GM12878 (cell line): Measurements from ENCODE around the gene SERINC5. TPM values are rescaled to one million over a fixed set of nuclear protein-coding genes. Genes with fewer than 3 reads are reported as not detected.

Experiments
- BCL11A ChIP-seq: IDR thresholded peaks from 2 replicates; pipeline ENCODE4 v1.6.1; 2011; ENCODE audit warnings: low read depth, low read length
- CBX3 ChIP-seq: fragments of 200-600 bp; sonication (generic); IDR thresholded peaks from 2 replicates; pipeline ENCODE4 v1.6.1; 2016; ENCODE audit warnings: low read depth, borderline replicate concordance
- CHD2 ChIP-seq: IDR thresholded peaks from 2 replicates; pipeline ENCODE4 v1.6.1; 2011; ENCODE audit warnings: low read depth, low read length, improper control_type of control experiment, borderline replicate concordance
- CREB1 ChIP-seq: IDR thresholded peaks from 2 replicates; pipeline ENCODE4 v1.6.1; 2012; ENCODE audit warnings: low read depth, mild to moderate bottlenecking, inconsistent platforms
- EED ChIP-seq: sonication (generic); IDR thresholded peaks from 2 replicates; pipeline ENCODE4 v1.6.1; 2016; ENCODE audit warnings: antibody characterized with exemption, low read depth
- EGR1 ChIP-seq, 2 experiments: IDR thresholded peaks; 1 replicate in 1 of 2; 2 replicates in 1 of 2; pipeline ENCODE4 v1.6.1; 2011 to 2012; ENCODE audit warnings: low read depth in 2 of 2, low read length in 2 of 2, borderline replicate concordance in 1 of 2, mild to moderate bottlenecking in 1 of 2, moderate library complexity in 1 of 2
- IRF4 ChIP-seq: IDR thresholded peaks from 2 replicates; pipeline ENCODE4 v1.6.1; 2011; ENCODE audit warnings: low read depth, low read length
- NFYA ChIP-seq: IDR thresholded peaks from 2 replicates; pipeline ENCODE4 v1.6.1; 2011; ENCODE audit warnings: low read depth, mild to moderate bottlenecking, low read length, improper control_type of control experiment, borderline replicate concordance
- NR2C1 ChIP-seq: fragments of 450-650 bp; IDR thresholded peaks from 2 replicates; pipeline ENCODE4 v1.6.1; 2017; ENCODE audit warnings: antibody characterized with exemption, mild to moderate bottlenecking, moderate library complexity
- PML ChIP-seq: IDR thresholded peaks from 2 replicates; pipeline ENCODE4 v1.6.1; 2012; ENCODE audit warnings: low read length, inconsistent platforms
- SIX5 ChIP-seq: IDR thresholded peaks from 2 replicates; pipeline ENCODE4 v1.6.1; 2011; ENCODE audit warnings: mild to moderate bottlenecking, low read depth, low read length, moderate library complexity; ENCODE audit not compliant: severe bottlenecking
- SPI1 ChIP-seq: IDR thresholded peaks from 2 replicates; pipeline ENCODE4 v1.6.1; 2011; ENCODE audit warnings: low read depth, mild to moderate bottlenecking, low read length, moderate library complexity, borderline replicate concordance; ENCODE audit not compliant: insufficient read depth
- SUPT20H ChIP-seq: IDR thresholded peaks from 2 replicates; pipeline ENCODE4 v1.6.1; 2011; ENCODE audit warnings: low read depth, mild to moderate bottlenecking, low read length, moderate library complexity, borderline replicate concordance; ENCODE audit not compliant: control insufficient read depth
- SUZ12 ChIP-seq: fragments of 200-600 bp; sonication (generic); IDR thresholded peaks from one replicate; pipeline ENCODE4 v1.6.1; 2018; ENCODE audit warnings: antibody characterized with exemption, mild to moderate bottlenecking; ENCODE audit not compliant: unreplicated experiment
- ZNF274 ChIP-seq: IDR thresholded peaks from one replicate; pipeline ENCODE4 v1.8.0; 2011; ENCODE audit not compliant: insufficient read length, insufficient read depth
- polyA plus RNA-seq, 11 experiments: library from polyadenylated mRNA; depleted of rRNA in 4 of 11; unstranded in 6 of 11; stranded (reverse) in 5 of 11; fragments of >200 nt; fragmentation: Nextera tagmentation in 4 of 11; fragmentation: Illumina TruSeq in 1 of 11; extraction: Ambion mirVana in 4 of 11; extraction: Trizol in 1 of 11; gene quantifications; 1 replicate in 1 of 11; 2 replicates in 10 of 11; pipeline versions ENCODE4 v1.2.1 to v1.2.3, GENCODE V29; 2011 to 2016; ENCODE audit warnings: inconsistent platforms in 2 of 11, missing spikeins in 2 of 11, low read depth in 1 of 11
- total RNA-seq, 4 experiments: library from RNA; depleted of rRNA in 3 of 4; stranded (reverse); fragments of >200 nt in 3 of 4; fragmentation: Illumina TruSeq in 1 of 4; extraction: Trizol in 1 of 4; gene quantifications; 2 replicates each; pipeline versions ENCODE4 v1.2.1 to v1.2.3, GENCODE V29; 2013 to 2021
- TF ChIP-seq, protein P1 (sequence below): IDR thresholded peaks from 2 replicates; pipeline ENCODE4 v1.6.1; 2012; ENCODE audit warnings: improper control_type of control experiment, low read depth, low read length; ENCODE audit not compliant: insufficient replicate concordance
- TF ChIP-seq, protein P2 (sequence below): fragments of 450-650 bp; IDR thresholded peaks from 2 replicates; pipeline ENCODE4 v1.6.1; 2018; ENCODE audit warnings: mild to moderate bottlenecking, low read depth, moderate library complexity; ENCODE audit not compliant: partially characterized antibody
- TF ChIP-seq, protein P3 (sequence below): fragments of 450-650 bp; IDR thresholded peaks from 2 replicates; pipeline ENCODE4 v1.6.1; 2017; ENCODE audit warnings: antibody characterized with exemption, mild to moderate bottlenecking, moderate library complexity
- TF ChIP-seq, protein P4 (sequence below): IDR thresholded peaks from 2 replicates; pipeline ENCODE4 v1.6.1; 2011; ENCODE audit warnings: mild to moderate bottlenecking, low read depth, low read length, moderate library complexity; ENCODE audit not compliant: insufficient replicate concordance

SERINC5 gene
- total and polyA plus RNA-seq, 10 of the 15 experiments (the other 5 are each of a cell fraction or from before 2014, with no cell fraction given): 0.66 to 7.0 (median 2.8) TPM

DNA sequence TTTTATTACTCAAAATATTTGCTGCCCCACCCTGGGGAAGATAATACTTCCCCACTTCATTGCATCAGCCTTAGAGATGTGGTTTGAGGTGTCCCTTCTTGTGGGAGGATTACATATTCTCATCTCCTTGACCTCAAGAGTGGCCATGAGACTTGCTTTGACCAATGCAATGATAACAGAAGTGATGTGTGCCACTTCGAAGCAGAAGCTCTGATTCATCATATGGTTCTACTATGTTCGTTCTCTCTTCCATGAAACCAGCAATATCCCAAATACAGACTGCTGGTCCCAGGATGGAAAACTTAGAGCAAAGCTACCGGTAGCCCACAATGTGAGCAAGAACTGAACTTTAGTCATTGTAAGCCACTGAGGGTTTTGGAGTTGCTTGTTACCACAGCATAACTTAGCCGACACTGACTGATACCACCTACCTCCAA is 128.7 kb downstream of the SERINC5 start (continued):
- TF ChIP-seq, protein P1, sequence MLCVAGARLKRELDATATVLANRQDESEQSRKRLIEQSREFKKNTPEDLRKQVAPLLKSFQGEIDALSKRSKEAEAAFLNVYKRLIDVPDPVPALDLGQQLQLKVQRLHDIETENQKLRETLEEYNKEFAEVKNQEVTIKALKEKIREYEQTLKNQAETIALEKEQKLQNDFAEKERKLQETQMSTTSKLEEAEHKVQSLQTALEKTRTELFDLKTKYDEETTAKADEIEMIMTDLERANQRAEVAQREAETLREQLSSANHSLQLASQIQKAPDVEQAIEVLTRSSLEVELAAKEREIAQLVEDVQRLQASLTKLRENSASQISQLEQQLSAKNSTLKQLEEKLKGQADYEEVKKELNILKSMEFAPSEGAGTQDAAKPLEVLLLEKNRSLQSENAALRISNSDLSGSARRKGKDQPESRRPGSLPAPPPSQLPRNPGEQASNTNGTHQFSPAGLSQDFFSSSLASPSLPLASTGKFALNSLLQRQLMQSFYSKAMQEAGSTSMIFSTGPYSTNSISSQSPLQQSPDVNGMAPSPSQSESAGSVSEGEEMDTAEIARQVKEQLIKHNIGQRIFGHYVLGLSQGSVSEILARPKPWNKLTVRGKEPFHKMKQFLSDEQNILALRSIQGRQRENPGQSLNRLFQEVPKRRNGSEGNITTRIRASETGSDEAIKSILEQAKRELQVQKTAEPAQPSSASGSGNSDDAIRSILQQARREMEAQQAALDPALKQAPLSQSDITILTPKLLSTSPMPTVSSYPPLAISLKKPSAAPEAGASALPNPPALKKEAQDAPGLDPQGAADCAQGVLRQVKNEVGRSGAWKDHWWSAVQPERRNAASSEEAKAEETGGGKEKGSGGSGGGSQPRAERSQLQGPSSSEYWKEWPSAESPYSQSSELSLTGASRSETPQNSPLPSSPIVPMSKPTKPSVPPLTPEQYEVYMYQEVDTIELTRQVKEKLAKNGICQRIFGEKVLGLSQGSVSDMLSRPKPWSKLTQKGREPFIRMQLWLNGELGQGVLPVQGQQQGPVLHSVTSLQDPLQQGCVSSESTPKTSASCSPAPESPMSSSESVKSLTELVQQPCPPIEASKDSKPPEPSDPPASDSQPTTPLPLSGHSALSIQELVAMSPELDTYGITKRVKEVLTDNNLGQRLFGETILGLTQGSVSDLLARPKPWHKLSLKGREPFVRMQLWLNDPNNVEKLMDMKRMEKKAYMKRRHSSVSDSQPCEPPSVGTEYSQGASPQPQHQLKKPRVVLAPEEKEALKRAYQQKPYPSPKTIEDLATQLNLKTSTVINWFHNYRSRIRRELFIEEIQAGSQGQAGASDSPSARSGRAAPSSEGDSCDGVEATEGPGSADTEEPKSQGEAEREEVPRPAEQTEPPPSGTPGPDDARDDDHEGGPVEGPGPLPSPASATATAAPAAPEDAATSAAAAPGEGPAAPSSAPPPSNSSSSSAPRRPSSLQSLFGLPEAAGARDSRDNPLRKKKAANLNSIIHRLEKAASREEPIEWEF: no peak
- TF ChIP-seq SUPT20H: no peak
- TF ChIP-seq IRF4: no peak
- TF ChIP-seq NR2C1: no peak
- TF ChIP-seq CREB1: 0 out of 2 replicates have a peak, but pooled peaks have one; percentile 36
- TF ChIP-seq, protein P2, sequence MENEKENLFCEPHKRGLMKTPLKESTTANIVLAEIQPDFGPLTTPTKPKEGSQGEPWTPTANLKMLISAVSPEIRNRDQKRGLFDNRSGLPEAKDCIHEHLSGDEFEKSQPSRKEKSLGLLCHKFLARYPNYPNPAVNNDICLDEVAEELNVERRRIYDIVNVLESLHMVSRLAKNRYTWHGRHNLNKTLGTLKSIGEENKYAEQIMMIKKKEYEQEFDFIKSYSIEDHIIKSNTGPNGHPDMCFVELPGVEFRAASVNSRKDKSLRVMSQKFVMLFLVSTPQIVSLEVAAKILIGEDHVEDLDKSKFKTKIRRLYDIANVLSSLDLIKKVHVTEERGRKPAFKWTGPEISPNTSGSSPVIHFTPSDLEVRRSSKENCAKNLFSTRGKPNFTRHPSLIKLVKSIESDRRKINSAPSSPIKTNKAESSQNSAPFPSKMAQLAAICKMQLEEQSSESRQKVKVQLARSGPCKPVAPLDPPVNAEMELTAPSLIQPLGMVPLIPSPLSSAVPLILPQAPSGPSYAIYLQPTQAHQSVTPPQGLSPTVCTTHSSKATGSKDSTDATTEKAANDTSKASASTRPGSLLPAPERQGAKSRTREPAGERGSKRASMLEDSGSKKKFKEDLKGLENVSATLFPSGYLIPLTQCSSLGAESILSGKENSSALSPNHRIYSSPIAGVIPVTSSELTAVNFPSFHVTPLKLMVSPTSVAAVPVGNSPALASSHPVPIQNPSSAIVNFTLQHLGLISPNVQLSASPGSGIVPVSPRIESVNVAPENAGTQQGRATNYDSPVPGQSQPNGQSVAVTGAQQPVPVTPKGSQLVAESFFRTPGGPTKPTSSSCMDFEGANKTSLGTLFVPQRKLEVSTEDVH: no peak
- no peak for TF ChIP-seq ZNF274
- no peak for TF ChIP-seq SPI1
- TF ChIP-seq CBX3: no peak
- peak; percentile 77; the same call in 1 of the 2 replicates for TF ChIP-seq BCL11A
- no peak for TF ChIP-seq SIX5
- no peak for TF ChIP-seq SUZ12
- TF ChIP-seq EGR1 (IDR thresholded peaks at IDR 0.05; ENCODE audit: borderline replicate concordance in 1 of 2, low read depth in 2 of 2, low read length in 2 of 2): no peak
- TF ChIP-seq EED: peak; percentile 69
- TF ChIP-seq NFYA: no peak
- TF ChIP-seq CHD2: no peak
- TF ChIP-seq, protein P3, sequence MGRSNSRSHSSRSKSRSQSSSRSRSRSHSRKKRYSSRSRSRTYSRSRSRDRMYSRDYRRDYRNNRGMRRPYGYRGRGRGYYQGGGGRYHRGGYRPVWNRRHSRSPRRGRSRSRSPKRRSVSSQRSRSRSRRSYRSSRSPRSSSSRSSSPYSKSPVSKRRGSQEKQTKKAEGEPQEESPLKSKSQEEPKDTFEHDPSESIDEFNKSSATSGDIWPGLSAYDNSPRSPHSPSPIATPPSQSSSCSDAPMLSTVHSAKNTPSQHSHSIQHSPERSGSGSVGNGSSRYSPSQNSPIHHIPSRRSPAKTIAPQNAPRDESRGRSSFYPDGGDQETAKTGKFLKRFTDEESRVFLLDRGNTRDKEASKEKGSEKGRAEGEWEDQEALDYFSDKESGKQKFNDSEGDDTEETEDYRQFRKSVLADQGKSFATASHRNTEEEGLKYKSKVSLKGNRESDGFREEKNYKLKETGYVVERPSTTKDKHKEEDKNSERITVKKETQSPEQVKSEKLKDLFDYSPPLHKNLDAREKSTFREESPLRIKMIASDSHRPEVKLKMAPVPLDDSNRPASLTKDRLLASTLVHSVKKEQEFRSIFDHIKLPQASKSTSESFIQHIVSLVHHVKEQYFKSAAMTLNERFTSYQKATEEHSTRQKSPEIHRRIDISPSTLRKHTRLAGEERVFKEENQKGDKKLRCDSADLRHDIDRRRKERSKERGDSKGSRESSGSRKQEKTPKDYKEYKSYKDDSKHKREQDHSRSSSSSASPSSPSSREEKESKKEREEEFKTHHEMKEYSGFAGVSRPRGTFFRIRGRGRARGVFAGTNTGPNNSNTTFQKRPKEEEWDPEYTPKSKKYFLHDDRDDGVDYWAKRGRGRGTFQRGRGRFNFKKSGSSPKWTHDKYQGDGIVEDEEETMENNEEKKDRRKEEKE: no peak
- no peak for TF ChIP-seq PML
- TF ChIP-seq, protein P4, sequence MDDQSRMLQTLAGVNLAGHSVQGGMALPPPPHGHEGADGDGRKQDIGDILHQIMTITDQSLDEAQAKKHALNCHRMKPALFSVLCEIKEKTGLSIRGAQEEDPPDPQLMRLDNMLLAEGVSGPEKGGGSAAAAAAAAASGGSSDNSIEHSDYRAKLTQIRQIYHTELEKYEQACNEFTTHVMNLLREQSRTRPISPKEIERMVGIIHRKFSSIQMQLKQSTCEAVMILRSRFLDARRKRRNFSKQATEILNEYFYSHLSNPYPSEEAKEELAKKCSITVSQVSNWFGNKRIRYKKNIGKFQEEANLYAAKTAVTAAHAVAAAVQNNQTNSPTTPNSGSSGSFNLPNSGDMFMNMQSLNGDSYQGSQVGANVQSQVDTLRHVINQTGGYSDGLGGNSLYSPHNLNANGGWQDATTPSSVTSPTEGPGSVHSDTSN: no peak
